Measurements from ENCODE around the gene OSBP2.

DNA sequence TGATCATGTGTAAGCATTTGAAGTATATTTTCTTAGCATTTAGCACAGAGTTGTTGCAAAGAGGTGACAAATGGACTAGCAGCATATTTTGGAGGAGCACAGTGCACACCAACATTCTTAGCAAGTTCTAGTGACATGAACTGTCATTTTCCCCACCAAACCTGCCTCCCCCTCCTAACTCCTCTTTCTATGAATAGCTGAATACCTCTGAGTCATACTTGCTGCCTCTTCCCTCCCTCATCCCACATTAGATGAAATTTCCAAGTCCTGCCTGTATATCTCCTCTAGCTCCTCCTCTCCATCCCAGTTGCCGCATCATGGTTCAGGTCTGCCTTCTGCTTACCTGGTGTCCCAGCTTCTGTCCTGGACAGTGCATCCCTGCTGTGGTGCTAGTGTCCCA, 7.2 kb downstream of the OSBP2 start:
- TF ChIP-seq, protein P1, sequence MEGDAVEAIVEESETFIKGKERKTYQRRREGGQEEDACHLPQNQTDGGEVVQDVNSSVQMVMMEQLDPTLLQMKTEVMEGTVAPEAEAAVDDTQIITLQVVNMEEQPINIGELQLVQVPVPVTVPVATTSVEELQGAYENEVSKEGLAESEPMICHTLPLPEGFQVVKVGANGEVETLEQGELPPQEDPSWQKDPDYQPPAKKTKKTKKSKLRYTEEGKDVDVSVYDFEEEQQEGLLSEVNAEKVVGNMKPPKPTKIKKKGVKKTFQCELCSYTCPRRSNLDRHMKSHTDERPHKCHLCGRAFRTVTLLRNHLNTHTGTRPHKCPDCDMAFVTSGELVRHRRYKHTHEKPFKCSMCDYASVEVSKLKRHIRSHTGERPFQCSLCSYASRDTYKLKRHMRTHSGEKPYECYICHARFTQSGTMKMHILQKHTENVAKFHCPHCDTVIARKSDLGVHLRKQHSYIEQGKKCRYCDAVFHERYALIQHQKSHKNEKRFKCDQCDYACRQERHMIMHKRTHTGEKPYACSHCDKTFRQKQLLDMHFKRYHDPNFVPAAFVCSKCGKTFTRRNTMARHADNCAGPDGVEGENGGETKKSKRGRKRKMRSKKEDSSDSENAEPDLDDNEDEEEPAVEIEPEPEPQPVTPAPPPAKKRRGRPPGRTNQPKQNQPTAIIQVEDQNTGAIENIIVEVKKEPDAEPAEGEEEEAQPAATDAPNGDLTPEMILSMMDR (IDR thresholded peaks at IDR 0.05), result no peak
- no peak for TF ChIP-seq ZFX (IDR thresholded peaks at IDR 0.05; ENCODE audit: borderline replicate concordance)

Measured in 22Rv1 (cell line).